GM23338 (cell line): Measurements from ENCODE around the gene LCE5A. TPM values are rescaled to one million over a fixed set of nuclear protein-coding genes. Genes with fewer than 3 reads are reported as not detected.

ENCODE experiments used
- ATAC-seq: fragments of 200-7000 bp; cut with Tn5 transposase; 3 replicates; pipeline ENCODE4 v1.9.1; 2020
- DNase-seq: peaks from one replicate; pipeline ENCODE4 v3.0.0-alpha.2; 2015; ENCODE audit warnings: low spot score
- H2AFZ ChIP-seq: fragments of 200-600 bp; sonication (generic); 2 replicates; pipeline ENCODE4 v1.8.0; 2016; ENCODE audit warnings: antibody characterized with exemption, mild to moderate bottlenecking, moderate library complexity
- H3F3A ChIP-seq: fragments of 200-600 bp; sonication (generic); replicated peaks from 2 replicates; pipeline ENCODE4 v1.8.0; 2017; ENCODE audit warnings: antibody characterized with exemption, mixed run types, low read depth
- H3K27ac ChIP-seq: fragments of 200-600 bp; sonication (generic); 2 replicates; pipeline ENCODE4 v1.6.1; 2016; ENCODE audit warnings: low read depth
- H3K27me3 ChIP-seq: fragments of 200-600 bp; sonication (generic); 2 replicates; pipeline ENCODE4 v1.8.0; 2016; ENCODE audit warnings: mild to moderate bottlenecking, mixed run types, moderate library complexity; ENCODE audit not compliant: insufficient read depth
- H3K36me3 ChIP-seq: fragments of 200-600 bp; sonication (generic); 2 replicates; pipeline ENCODE4 v1.8.0; 2016; ENCODE audit warnings: mild to moderate bottlenecking; ENCODE audit not compliant: insufficient read depth
- H3K4me1 ChIP-seq: fragments of 200-600 bp; sonication (generic); 2 replicates; pipeline ENCODE4 v1.8.0; 2016; ENCODE audit warnings: mild to moderate bottlenecking, moderate library complexity; ENCODE audit not compliant: insufficient read depth
- H3K4me2 ChIP-seq: fragments of 200-600 bp; sonication (generic); 2 replicates; pipeline ENCODE4 v1.7.1; 2017; ENCODE audit warnings: mixed run types
- H3K4me3 ChIP-seq: fragments of 200-600 bp; sonication (generic); 2 replicates; pipeline ENCODE4 v1.6.1; 2016; ENCODE audit warnings: mixed run types
- H3K79me2 ChIP-seq: fragments of 200-600 bp; sonication (generic); replicated peaks from 2 replicates; pipeline ENCODE4 v1.8.0; 2017; ENCODE audit warnings: mild to moderate bottlenecking; ENCODE audit not compliant: insufficient read depth
- H3K9me2 ChIP-seq: fragments of 200-600 bp; sonication (generic); 2 replicates; pipeline ENCODE4 v1.8.0; 2017; ENCODE audit not compliant: insufficient read depth
- H4K20me1 ChIP-seq: fragments of 200-600 bp; sonication (generic); replicated peaks from 2 replicates; pipeline ENCODE4 v1.8.0; 2017; ENCODE audit warnings: mild to moderate bottlenecking; ENCODE audit not compliant: insufficient read depth
- H3K27ac Mint-ChIP-seq: 2 replicates; pipeline ENCODE4 v1.8.0; 2020; ENCODE audit warnings: inconsistent platforms, mild to moderate bottlenecking, moderate library complexity, mixed read lengths
- H3K27me3 Mint-ChIP-seq: 3 replicates; pipeline ENCODE4 v1.8.0; 2022; ENCODE audit warnings: low read depth, mild to moderate bottlenecking, moderate library complexity, mixed read lengths, inconsistent platforms; ENCODE audit not compliant: insufficient read depth, poor library complexity
- H3K36me3 Mint-ChIP-seq: 3 replicates; pipeline ENCODE4 v1.8.0; 2021; ENCODE audit warnings: low read depth, mild to moderate bottlenecking, inconsistent platforms, moderate library complexity, mixed read lengths
- H3K4me1 Mint-ChIP-seq: 3 replicates; pipeline ENCODE4 v1.8.0; 2020; ENCODE audit warnings: mild to moderate bottlenecking, inconsistent platforms, mixed read lengths
- H3K4me3 Mint-ChIP-seq: 3 replicates; pipeline ENCODE4 v1.8.0; 2021; ENCODE audit warnings: moderate library complexity, mild to moderate bottlenecking, inconsistent platforms, mixed read lengths
- H3K9me3 Mint-ChIP-seq: 3 replicates; pipeline ENCODE4 v1.8.0; 2020; ENCODE audit warnings: moderate library complexity, mild to moderate bottlenecking, inconsistent platforms, mixed read lengths
- CREB1 ChIP-seq: fragments of 250-450 bp; sonication (Bioruptor Pico); IDR thresholded peaks from 2 replicates; pipeline ENCODE4 v1.5.0; 2020; ENCODE audit warnings: low read depth, mild to moderate bottlenecking, moderate library complexity
- CTCF ChIP-seq, 2 experiments: fragments of 200-600 bp in 1 of 2; sonication (generic) in 1 of 2; conservative IDR thresholded peaks; 2 replicates each; pipeline versions ENCODE4 v1.5.1 to v1.6.1; 2016 to 2017; ENCODE audit warnings: antibody characterized with exemption in 2 of 2, low read depth in 2 of 2, mild to moderate bottlenecking in 2 of 2, moderate library complexity in 1 of 2
- EZH2 ChIP-seq: fragments of 200-600 bp; sonication (generic); IDR thresholded peaks from one replicate; pipeline ENCODE4 v1.8.0; 2017; ENCODE audit warnings: antibody characterized with exemption, mild to moderate bottlenecking, low read depth; ENCODE audit not compliant: unreplicated experiment
- EZH2phosphoT487 ChIP-seq: fragments of 200-600 bp; sonication (generic); IDR thresholded peaks from one replicate; pipeline ENCODE4 v1.8.1; 2018; ENCODE audit warnings: antibody characterized with exemption; ENCODE audit not compliant: unreplicated experiment
- JUNB ChIP-seq: IDR thresholded peaks from one replicate; pipeline ENCODE4 v1.6.1; 2016; ENCODE audit warnings: antibody characterized with exemption; ENCODE audit not compliant: unreplicated experiment
- NANOG ChIP-seq: IDR thresholded peaks from 2 replicates; pipeline ENCODE4 v1.6.1; 2016; ENCODE audit warnings: antibody characterized with exemption, borderline replicate concordance
- POLR2AphosphoS5 ChIP-seq: IDR thresholded peaks from 2 replicates; pipeline ENCODE4 v1.6.1; 2016; ENCODE audit warnings: antibody characterized with exemption, low read depth
- STAT1 ChIP-seq: IDR thresholded peaks from one replicate; pipeline ENCODE4 v1.6.1; 2016; ENCODE audit warnings: antibody characterized with exemption; ENCODE audit not compliant: unreplicated experiment
- ZNF331 ChIP-seq: fragments of 250-450 bp; sonication (Bioruptor Pico); IDR thresholded peaks from 2 replicates; pipeline ENCODE4 v1.5.0; 2020; ENCODE audit warnings: low read depth, mild to moderate bottlenecking, moderate library complexity
- ZNF462 ChIP-seq: fragments of 250-450 bp; sonication (Bioruptor Pico); IDR thresholded peaks from 2 replicates; pipeline ENCODE4 v1.5.0; 2020; ENCODE audit warnings: mild to moderate bottlenecking, moderate library complexity
- polyA plus RNA-seq: library from polyadenylated mRNA; unstranded; fragments of >200 nt; fragmentation: Nextera tagmentation; extraction: Ambion mirVana; gene quantifications from 2 replicates; pipeline ENCODE4 v1.2.1, GENCODE V29; 2016
- total RNA-seq: library from RNA; depleted of rRNA; stranded (reverse); fragments of >200 nt; shearing (Covaris generic); gene quantifications from 2 replicates; pipeline ENCODE4 v1.2.3, GENCODE V29; 2014

The LCE5A gene
- total and polyA plus RNA-seq, 2 experiments from 2014 or later, result not detected

GRCh38 chr1:152533327-152533938 lies 22.8 kb downstream of the LCE5A start:
- TF ChIP-seq CTCF (conservative IDR thresholded peaks at IDR 0.05; ENCODE audit: low read depth in 2 of 2) (peak; percentile 88 to 90), CREB1 (CRISPR knock-in tag) (no peak)
- no peaks in the 10 kb centered on the region for H3F3A ChIP-seq
- H3K4me3 Mint-ChIP-seq, result no peak overlapping the region
- H3K27ac Mint-ChIP-seq, result no peak overlapping the region
- peaks cover 8% of the 10 kb centered on the region for H3K27me3 Mint-ChIP-seq
- ATAC-seq (peak; percentile 89), DNase-seq (peak; percentile 92)
- peaks cover 7% of the 10 kb centered on the region; the same call in 1 of the 2 replicates for H3K36me3 ChIP-seq
- no peak overlapping the region for H3K4me3 ChIP-seq
- H3K79me2 ChIP-seq, result no peaks in the 10 kb centered on the region
- H3K36me3 Mint-ChIP-seq, result peaks cover 3% of the 10 kb centered on the region; the same call in 1 of the 3 replicates
- no peaks in the 10 kb centered on the region for H3K27me3 ChIP-seq
- peaks cover 12% of the 10 kb centered on the region for H3K4me1 ChIP-seq
- peaks cover 3% of the 10 kb centered on the region; the same call in 1 of the 2 replicates for H3K9me2 ChIP-seq
- no peak overlapping the region for H3K4me2 ChIP-seq
- H3K27ac ChIP-seq, result no peak overlapping the region
- peaks cover 11% of the 10 kb centered on the region for H3K4me1 Mint-ChIP-seq
- H4K20me1 ChIP-seq, result no peaks in the 10 kb centered on the region
- peaks cover 35% of the 10 kb centered on the region for H3K9me3 Mint-ChIP-seq
- no peak overlapping the region for H2AFZ ChIP-seq

GRCh38 chr1:152535774-152536173 lies 25.2 kb downstream of the LCE5A start:
- ATAC-seq (no peak), DNase-seq (no peak)
- H3K27ac ChIP-seq, result no peak overlapping the region
- H3K4me1 ChIP-seq, result peaks cover 12% of the 10 kb centered on the region
- H3K79me2 ChIP-seq, result no peaks in the 10 kb centered on the region
- H3K4me3 Mint-ChIP-seq, result no peak overlapping the region
- peaks cover 7% of the 10 kb centered on the region; the same call in 1 of the 2 replicates for H3K36me3 ChIP-seq
- peak overlapping the region; percentile 95 for H2AFZ ChIP-seq
- peaks cover 8% of the 10 kb centered on the region for H3K27me3 Mint-ChIP-seq
- peaks cover 3% of the 10 kb centered on the region; the same call in 2 of the 3 replicates for H3K36me3 Mint-ChIP-seq
- H3K27ac Mint-ChIP-seq, result no peak overlapping the region
- no peak overlapping the region for H3K4me2 ChIP-seq
- H3K4me3 ChIP-seq, result no peak overlapping the region
- H4K20me1 ChIP-seq, result no peaks in the 10 kb centered on the region
- H3K4me1 Mint-ChIP-seq, result peaks cover 11% of the 10 kb centered on the region
- no peaks in the 10 kb centered on the region for H3F3A ChIP-seq
- peaks cover 20% of the 10 kb centered on the region for H3K9me3 Mint-ChIP-seq
- H3K9me2 ChIP-seq, result peaks cover 20% of the 10 kb centered on the region
- H3K27me3 ChIP-seq, result no peaks in the 10 kb centered on the region
- TF ChIP-seq NANOG (no peak), CTCF (conservative IDR thresholded peaks at IDR 0.05; ENCODE audit: low read depth in 2 of 2) (no peak), CREB1 (CRISPR knock-in tag) (no peak), EZH2phosphoT487 (no peak), EZH2 (no peak), ZNF462 (CRISPR knock-in tag) (no peak), STAT1 (no peak), POLR2AphosphoS5 (no peak), ZNF331 (CRISPR knock-in tag) (no peak), JUNB (no peak)
